CD8-positive, alpha-beta memory T cell (primary cell): Measurements from ENCODE around the gene TMEM255B. TPM values are rescaled to one million over a fixed set of nuclear protein-coding genes. Genes with fewer than 3 reads are reported as not detected.

Experiments
- CTCF ChIA-PET: fragments of 350-600 bp; sonication (Branson Sonifier 250); formaldehyde crosslinking; loops from one replicate; lab custom pipeline; 2021; ENCODE audit warnings: antibody characterized with exemption; lab: Charles Lee
- POLR2A ChIA-PET: fragments of 350-600 bp; sonication (Branson Sonifier 250); formaldehyde crosslinking; loops from one replicate; lab custom pipeline; 2021; ENCODE audit warnings: antibody characterized with exemption; lab: Charles Lee
- DNase-seq, 5 donors: peaks; one replicate each; pipeline versions ENCODE4 v3.0.0 to v3.0.0-alpha.2; 2020 to 2022; ENCODE audit warnings: mixed read lengths in 1 of 5
- H3K27ac ChIP-seq: one replicate; pipeline ENCODE4 v1.7.0; 2013; ENCODE audit warnings: low read depth, mild to moderate bottlenecking, low read length, moderate library complexity
- H3K27me3 ChIP-seq: 2 replicates; pipeline ENCODE4 v1.7.0; 2013; ENCODE audit warnings: low read length, mild to moderate bottlenecking; ENCODE audit not compliant: insufficient read depth, poor library complexity, severe bottlenecking
- H3K36me3 ChIP-seq: 2 replicates; pipeline ENCODE4 v1.7.0; 2013; ENCODE audit warnings: mild to moderate bottlenecking, low read length, moderate library complexity; ENCODE audit not compliant: insufficient read depth
- H3K4me1 ChIP-seq: 2 replicates; pipeline ENCODE4 v1.7.0; 2013; ENCODE audit warnings: mild to moderate bottlenecking, low read length, moderate library complexity; ENCODE audit not compliant: insufficient read depth
- H3K4me3 ChIP-seq: 2 replicates; pipeline ENCODE4 v1.7.0; 2013; ENCODE audit warnings: mild to moderate bottlenecking, low read length
- H3K9me3 ChIP-seq: 2 replicates; pipeline ENCODE4 v1.7.0; 2013; ENCODE audit warnings: mild to moderate bottlenecking, low read length
- H3K27ac Mint-ChIP-seq, 8 donors: one replicate each; pipeline ENCODE4 v1.8.0; 2020 to 2021; ENCODE audit warnings: mixed read lengths in 8 of 8, mild to moderate bottlenecking in 6 of 8, inconsistent platforms in 3 of 8, moderate library complexity in 3 of 8
- H3K27me3 Mint-ChIP-seq, 2 donors: one replicate each; pipeline ENCODE4 v1.8.0; 2020 to 2021; ENCODE audit warnings: mixed read lengths in 2 of 2, mild to moderate bottlenecking in 1 of 2, moderate library complexity in 1 of 2
- H3K36me3 Mint-ChIP-seq, 3 donors: one replicate each; pipeline ENCODE4 v1.8.0; 2020 to 2021; ENCODE audit warnings: mixed read lengths in 3 of 3, inconsistent platforms in 1 of 3, mild to moderate bottlenecking in 1 of 3
- H3K4me1 Mint-ChIP-seq, 3 donors: one replicate each; pipeline ENCODE4 v1.8.0; 2020 to 2021; ENCODE audit warnings: mixed read lengths in 3 of 3, inconsistent platforms in 1 of 3, mild to moderate bottlenecking in 1 of 3
- H3K4me3 Mint-ChIP-seq, 7 donors: one replicate each; pipeline ENCODE4 v1.8.0; 2020 to 2021; ENCODE audit warnings: mixed read lengths in 7 of 7, mild to moderate bottlenecking in 6 of 7, moderate library complexity in 4 of 7, inconsistent platforms in 2 of 7
- H3K9me3 Mint-ChIP-seq, 5 donors: one replicate each; pipeline ENCODE4 v1.8.0; 2020 to 2022; ENCODE audit warnings: mixed read lengths in 5 of 5, mild to moderate bottlenecking in 3 of 5, moderate library complexity in 2 of 5, inconsistent platforms in 1 of 5
- polyA plus RNA-seq: library from polyadenylated mRNA; unstranded; fragments of 300-500 nt; fragmentation: Illumina TruSeq; gene quantifications from one replicate; pipeline ENCODE4 v1.2.3, GENCODE V29; 2021
- total RNA-seq, 2 experiments: library from RNA; stranded (reverse); gene quantifications; one replicate each; pipeline ENCODE4 v1.2.3, GENCODE V29; 2021

TMEM255B gene
- total and polyA plus RNA-seq, 3 experiments from 2014 or later, result 0.57 to 0.69 TPM; not detected in 1

GRCh38 chr13:113863524-113864272, 104.7 kb downstream of the TMEM255B start, which contains the start of gene GAS6:
Gene GAS6 (minus strand): TSS chr13:113864076. CDS start chr13:113863920, 156 bp downstream.
- Histone ChIP-seq H3K27ac (no peak within 1 kb of the TSS), H3K4me1 (peaks cover 13% of the 10 kb centered on the region), H3K36me3 (no peaks in the 10 kb centered on the region), H3K9me3 (no peaks in the 10 kb centered on the region), H3K27me3 (peaks cover 33% of the 10 kb centered on the region), H3K4me3 (no peak within 1 kb of the TSS)
- ChIA-PET POLR2A (no interaction called here), CTCF (no interaction called here)
- Mint-ChIP-seq H3K27me3 (peaks cover 43 to 44% of the 10 kb centered on the region in 2 donors), H3K4me1 (peaks cover 13 to 17% (median 17%) of the 10 kb centered on the region in 3 donors), H3K27ac (peak within 1 kb of the TSS in 1 of 8 donors; percentile 15), H3K36me3 (no peaks in the 10 kb centered on the region), H3K9me3 (peaks cover 0 to 3% (median 2%) of the 10 kb centered on the region in 5 donors), H3K4me3 (peak within 1 kb of the TSS; percentile 59 to 85 (median 76))
- no peak for DNase-seq

GRCh38 chr13:113864273-113864890, 105.4 kb downstream of the TMEM255B start:
- peaks cover 49% of the 10 kb centered on the region in 2 donors for H3K27me3 Mint-ChIP-seq
- H3K27me3 ChIP-seq, result peaks cover 33% of the 10 kb centered on the region
- H3K4me1 ChIP-seq, result peaks cover 13% of the 10 kb centered on the region
- no peaks in the 10 kb centered on the region for H3K36me3 Mint-ChIP-seq
- H3K4me3 Mint-ChIP-seq, result peak overlapping the region; percentile 57 to 85 (median 75)
- POLR2A ChIA-PET, result no interaction called here
- peaks cover 13 to 17% (median 17%) of the 10 kb centered on the region in 3 donors for H3K4me1 Mint-ChIP-seq
- H3K4me3 ChIP-seq, result no peak overlapping the region
- no peak overlapping the region for H3K27ac ChIP-seq
- peaks cover 0 to 3% (median 2%) of the 10 kb centered on the region in 5 donors for H3K9me3 Mint-ChIP-seq
- CTCF ChIA-PET, result no interaction called here
- no peaks in the 10 kb centered on the region for H3K36me3 ChIP-seq
- no peak for DNase-seq
- peak overlapping the region in 1 of 8 donors; percentile 15 for H3K27ac Mint-ChIP-seq
- H3K9me3 ChIP-seq, result no peaks in the 10 kb centered on the region

- Mint-ChIP-seq H3K9me3 (peaks cover 0 to 4% (median 2%) of the 10 kb centered on the region in 5 donors), H3K27ac (no peak overlapping the region), H3K4me1 (peaks cover 13 to 17% (median 17%) of the 10 kb centered on the region in 3 donors), H3K4me3 (peak overlapping the region in 6 of 7 donors; percentile 8 to 75 (median 60)), H3K36me3 (peaks cover 0 to 1% (median 0%) of the 10 kb centered on the region in 3 donors), H3K27me3 (peaks cover 51 to 58% of the 10 kb centered on the region in 2 donors)
- DNase-seq, result no peak
- Histone ChIP-seq H3K36me3 (no peaks in the 10 kb centered on the region), H3K27ac (no peak overlapping the region), H3K4me3 (no peak overlapping the region), H3K4me1 (peaks cover 13% of the 10 kb centered on the region), H3K27me3 (peaks cover 33% of the 10 kb centered on the region), H3K9me3 (no peaks in the 10 kb centered on the region)
- ChIA-PET CTCF (no interaction called here), POLR2A (no interaction called here)
Observed at GRCh38 chr13:113865427-113865826, 106.4 kb downstream of the TMEM255B start.

Other genes starting within 250 kb of the TMEM255B start
- 100 to 1,000 TPM; 176 to 184 TPM for gene TFDP1, start 174.5 kb upstream of the TMEM255B start, total RNA-seq
- 59.6 TPM for gene TFDP1, start 174.5 kb upstream of the TMEM255B start, polyA plus RNA-seq
- gene ATP4B, start 101.0 kb upstream of the TMEM255B start, total RNA-seq, result not detected
- not detected for gene ATP4B, start 101.0 kb upstream of the TMEM255B start, polyA plus RNA-seq
- gene GRK1, start 92.0 kb upstream of the TMEM255B start, total RNA-seq, result not detected
- not detected for gene GRK1, start 92.0 kb upstream of the TMEM255B start, polyA plus RNA-seq
- under 1 TPM; 0.42 to 0.50 TPM for gene GAS6, start 104.8 kb downstream of the TMEM255B start, total RNA-seq
- 0.47 TPM for gene GAS6, start 104.8 kb downstream of the TMEM255B start, polyA plus RNA-seq
- 1 to 10 TPM; 1.2 to 1.8 TPM for gene C13orf46, start 214.8 kb downstream of the TMEM255B start, total RNA-seq
- gene C13orf46, start 214.8 kb downstream of the TMEM255B start, polyA plus RNA-seq, result 2.2 TPM